K562 (cell line): ENCODE results near the gene GGA3. TPM values are rescaled to one million over a fixed set of nuclear protein-coding genes. Genes with fewer than 3 reads are reported as not detected.

Experiments used
- ATAC-seq: fragments of 200-7000 bp; cut with Tn5 transposase; 3 replicates; pipeline ENCODE4 v1.9.1; 2020; ENCODE audit warnings: moderate library complexity
- BruUV-seq: library from RNA; stranded (reverse); fragments of 400-500 nt; replicated peaks from 2 replicates; lab custom pipeline; 2021; lab: Mats Ljungman, UMichigan
- CTCF ChIA-PET: fragments of 300-600 bp; formaldehyde crosslinking; extraction: SDS; loops from one replicate; lab custom pipeline; 2021; ENCODE audit warnings: low intra/inter-chr PET ratio; lab: Yijun Ruan, JAX
- POLR2A ChIA-PET: fragments of 300-600, 350-650 bp; sonication (Branson Sonifier 250); formaldehyde crosslinking; extraction: SDS; loops from one replicate; lab custom pipeline; 2021; ENCODE audit warnings: antibody characterized with exemption, inconsistent platforms; lab: Yijun Ruan, JAX
- DNase-seq, 4 experiments: peaks; one replicate each; pipeline versions ENCODE4 v3.0.0 to v3.0.0-alpha.2; 2011 to 2018; ENCODE audit warnings: low spot score in 3 of 4, mixed read lengths in 3 of 4; ENCODE audit errors: extremely low read depth in 1 of 4
- FAIRE-seq: peaks from 2 replicates; lab custom pipeline; 2011; peaks lifted over from hg19 to GRCh38; lab: Jason Lieb, UNC
- H2AFZ ChIP-seq: 2 replicates; pipeline ENCODE4 v1.6.0; 2011; ENCODE audit warnings: low read depth, low read length, control low read depth, inconsistent platforms
- H3K27ac ChIP-seq: fragments of 200-600 bp; 3 replicates; pipeline ENCODE4 v1.8.0; 2011; ENCODE audit warnings: low read depth, mild to moderate bottlenecking, control low read depth, inconsistent platforms, low read length, moderate library complexity, mixed read lengths; ENCODE audit errors: extremely low read depth
- H3K27me3 ChIP-seq, 2 experiments: fragments of 300-600 bp in 1 of 2; 2 replicates in 1 of 2; 3 replicates in 1 of 2; pipeline versions ENCODE4 v1.6.0 to v1.8.0; 2011; ENCODE audit warnings: inconsistent platforms in 2 of 2, low read length in 2 of 2, mild to moderate bottlenecking in 1 of 2, mixed read lengths in 1 of 2, moderate library complexity in 1 of 2; ENCODE audit not compliant: control insufficient read depth in 2 of 2, insufficient read depth in 2 of 2
- H3K36me3 ChIP-seq: fragments of 300-600 bp; 3 replicates; pipeline ENCODE4 v1.8.0; 2011; ENCODE audit warnings: mild to moderate bottlenecking, low read length, inconsistent platforms; ENCODE audit not compliant: control insufficient read depth, insufficient read depth
- H3K4me1 ChIP-seq, 2 experiments: fragments of 200-600 bp in 1 of 2; replicated peaks in 1 of 2; 2 replicates in 1 of 2; 3 replicates in 1 of 2; pipeline versions ENCODE4 v1.5.1 to v1.8.0; 2011; ENCODE audit warnings: inconsistent platforms in 2 of 2, low read length in 2 of 2, mild to moderate bottlenecking in 1 of 2, mixed read lengths in 1 of 2, moderate library complexity in 1 of 2; ENCODE audit not compliant: control insufficient read depth in 2 of 2, insufficient read depth in 2 of 2
- H3K4me2 ChIP-seq: 2 replicates; pipeline ENCODE4 v1.6.1; 2011; ENCODE audit warnings: low read length, control low read depth, inconsistent platforms, mixed read lengths; ENCODE audit not compliant: insufficient read depth
- H3K4me3 ChIP-seq: fragments of 200-600 bp; sonication (generic), shearing (Covaris generic); 2 replicates; pipeline ENCODE4 v1.5.1; 2016; ENCODE audit warnings: control low read depth, inconsistent platforms
- H3K79me2 ChIP-seq: fragments of 200-600 bp; 3 replicates; pipeline ENCODE4 v1.8.0; 2011; ENCODE audit warnings: low read length, inconsistent platforms; ENCODE audit not compliant: control insufficient read depth, insufficient read depth
- H3K9ac ChIP-seq, 2 experiments: 2 replicates each; pipeline versions ENCODE4 v1.6.0 to v1.6.1; 2011; ENCODE audit warnings: low read depth in 2 of 2, low read length in 2 of 2, control low read depth in 1 of 2, inconsistent platforms in 1 of 2, mild to moderate bottlenecking in 1 of 2, mixed read lengths in 1 of 2; ENCODE audit not compliant: insufficient read depth in 1 of 2
- H3K9me1 ChIP-seq: one replicate; pipeline ENCODE4 v1.6.0; 2011; ENCODE audit warnings: inconsistent platforms, mild to moderate bottlenecking, low read length, moderate library complexity; ENCODE audit not compliant: control insufficient read depth, insufficient read depth
- H3K9me3 ChIP-seq: replicated peaks from 2 replicates; pipeline ENCODE4 v1.5.1; 2011; ENCODE audit warnings: low read depth, low read length, inconsistent platforms; ENCODE audit not compliant: control insufficient read depth, insufficient read depth
- H4K20me1 ChIP-seq: replicated peaks from 2 replicates; pipeline ENCODE4 v1.6.1; 2011; ENCODE audit warnings: low read length, inconsistent platforms, mixed read lengths; ENCODE audit not compliant: control insufficient read depth, insufficient read depth
- ATF1 ChIP-seq, 2 experiments: fragments of 450-650 bp in 1 of 2; IDR thresholded peaks; 2 replicates each; pipeline ENCODE4 v1.6.1; 2016; ENCODE audit warnings: missing compliant biosample characterization in 1 of 2, missing genetic modification characterization in 1 of 2
- KDM4B ChIP-seq, 2 experiments: fragments of 450-650 bp in 1 of 2; sonication (generic) in 1 of 2; IDR thresholded peaks; 2 replicates each; pipeline ENCODE4 v1.6.1; 2016 to 2017; ENCODE audit warnings: borderline replicate concordance in 2 of 2, antibody characterized with exemption in 1 of 2, low read depth in 1 of 2, mild to moderate bottlenecking in 1 of 2
- POLR2H ChIP-seq: IDR thresholded peaks from 2 replicates; pipeline ENCODE4 v1.6.1; 2016; ENCODE audit warnings: missing genetic modification characterization, low read depth, mild to moderate bottlenecking, control low read depth, missing compliant biosample characterization, moderate library complexity
- PTTG1 ChIP-seq: fragments of 450-650 bp; IDR thresholded peaks from 2 replicates; pipeline ENCODE4 v1.6.1; 2016; ENCODE audit warnings: low read depth, mild to moderate bottlenecking, missing genetic modification characterization, missing compliant biosample characterization
- RAD21 ChIP-seq, 2 experiments: fragments of 250-450 bp in 1 of 2; fragments of 450-650 bp in 1 of 2; sonication (Bioruptor Pico) in 1 of 2; formaldehyde crosslinking in 1 of 2; IDR thresholded peaks in 1 of 2; conservative IDR thresholded peaks in 1 of 2; 2 replicates each; pipeline versions ENCODE4 v1.4.0 to v1.8.0; 2020 to 2022; ENCODE audit warnings: mild to moderate bottlenecking in 2 of 2, moderate library complexity in 1 of 2
- SMARCB1 ChIP-seq: IDR thresholded peaks from 2 replicates; pipeline ENCODE4 v1.6.1; 2011; ENCODE audit warnings: improper control_type of control experiment, low read depth; ENCODE audit not compliant: insufficient read length
- WGBS: fragments of 100-300 bp; shearing (Covaris generic); methylation state at CpG from one replicate; pipeline ENCODE4 v1.1.6; 2016; ENCODE audit warnings: low coverage, mixed read lengths; ENCODE audit not compliant: insufficient coverage; ENCODE audit errors: missing lambda C conversion rate; 5-methylcytosine and 5-hydroxymethylcytosine counted together
- in situ Hi-C: fragments of 300-500 bp; cut with MboI; formaldehyde crosslinking; loops from 4 replicates; pipeline ENCODE4 v1.15.0; 2018; ENCODE audit warnings: inconsistent platforms, mixed read lengths
- intact Hi-C: fragments of 100-400 bp; cut with micrococcal nuclease; formaldehyde crosslinking; loops from 2 replicates; pipeline ENCODE4 v1.14.2; 2022
- polyA plus RNA-seq, 8 experiments: library from polyadenylated mRNA; depleted of rRNA in 4 of 8; stranded (reverse) in 5 of 8; unstranded in 3 of 8; fragments of >200 nt; fragmentation: Nextera tagmentation in 2 of 8; fragmentation: Illumina TruSeq in 1 of 8; extraction: Ambion mirVana in 2 of 8; extraction: Trizol in 1 of 8; gene quantifications; 2 replicates each; pipeline versions ENCODE4 v1.2.1 to v1.2.3, GENCODE V29; 2011 to 2014; ENCODE audit warnings: inconsistent platforms in 1 of 8, missing spikeins in 1 of 8
- total RNA-seq, 7 experiments: library from RNA; depleted of rRNA in 6 of 7; stranded (reverse); fragments of >200 nt in 6 of 7; fragmentation: Illumina TruSeq in 2 of 7; extraction: Trizol in 2 of 7; gene quantifications; 2 replicates each; pipeline versions ENCODE4 v1.2.1 to v1.2.3, GENCODE V29; 2011 to 2021; ENCODE audit warnings: low replicate concordance in 1 of 7
- TF ChIP-seq, protein P1 (sequence below): fragments of 250-450 bp; sonication (Bioruptor Pico); IDR thresholded peaks from 2 replicates; pipeline ENCODE4 v1.5.0; 2021
- TF ChIP-seq, protein P2 (sequence below), 2 experiments: fragments of 450-650 bp; formaldehyde crosslinking in 1 of 2; IDR thresholded peaks; 2 replicates each; pipeline versions ENCODE4 v1.4.0 to v1.6.1; 2014 to 2020; ENCODE audit warnings: mild to moderate bottlenecking in 2 of 2, borderline replicate concordance in 1 of 2, low read depth in 1 of 2
- TF ChIP-seq, protein P3 (sequence below): fragments of 450-650 bp; formaldehyde crosslinking; IDR thresholded peaks from 2 replicates; pipeline ENCODE4 v1.4.0; 2020; ENCODE audit warnings: mild to moderate bottlenecking, mixed read lengths

Gene GGA3
- total and polyA plus RNA-seq, 9 of the 15 experiments (the other 6 are each of a cell fraction or from before 2014, with no cell fraction given): 5.7 to 64.9 (median 25.4) TPM

DNA sequence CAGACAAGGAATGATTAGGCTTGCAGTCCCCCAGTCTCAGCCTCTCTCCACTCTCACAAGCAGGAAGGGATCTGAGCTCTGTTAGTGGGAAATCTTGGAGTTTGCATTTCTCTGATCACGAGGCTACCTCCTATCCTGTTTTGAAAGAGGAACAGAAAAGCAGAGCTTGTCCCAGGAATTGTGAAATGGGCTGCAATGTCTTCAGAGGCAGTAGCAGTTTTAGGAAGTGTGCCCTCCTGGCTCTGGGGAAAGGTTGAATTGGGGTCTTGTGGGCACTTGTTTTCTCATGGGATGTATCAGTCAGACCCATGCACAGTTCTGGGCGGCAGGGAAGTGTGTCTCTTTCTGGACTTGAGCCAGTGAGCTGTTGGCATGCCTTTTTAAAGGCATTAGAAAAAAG, 33.1 kb downstream of the GGA3 start (continued):
- TF ChIP-seq POLR2H (tag) (no peak), PTTG1 (no peak)
- TF ChIP-seq, protein P1, sequence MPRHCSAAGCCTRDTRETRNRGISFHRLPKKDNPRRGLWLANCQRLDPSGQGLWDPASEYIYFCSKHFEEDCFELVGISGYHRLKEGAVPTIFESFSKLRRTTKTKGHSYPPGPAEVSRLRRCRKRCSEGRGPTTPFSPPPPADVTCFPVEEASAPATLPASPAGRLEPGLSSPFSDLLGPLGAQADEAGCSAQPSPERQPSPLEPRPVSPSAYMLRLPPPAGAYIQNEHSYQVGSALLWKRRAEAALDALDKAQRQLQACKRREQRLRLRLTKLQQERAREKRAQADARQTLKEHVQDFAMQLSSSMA (CRISPR knock-in tag): no peak

DNA sequence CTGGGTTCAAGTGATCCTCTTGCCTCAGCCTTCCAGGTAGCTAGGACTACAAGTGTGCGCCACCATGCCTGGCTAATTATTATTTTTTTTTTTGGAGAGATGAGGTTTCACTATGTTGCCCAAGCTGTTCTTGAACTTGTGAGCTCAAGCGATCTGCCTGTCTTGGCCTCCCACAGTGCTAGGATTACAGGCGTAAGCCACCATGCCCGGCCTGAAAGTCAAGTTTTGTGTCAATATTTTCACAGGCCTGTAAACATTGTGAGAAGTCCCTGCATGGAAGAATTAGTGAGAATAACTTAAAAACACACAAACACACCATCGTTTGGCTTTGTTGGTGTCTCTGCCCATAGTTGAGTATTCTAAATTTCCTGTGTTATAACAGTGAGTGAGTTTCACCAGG, 33.7 kb downstream of the GGA3 start:
- ChIA-PET CTCF (interaction anchor here (0.7 kb wide), 1 partner anchor 266 kb away, joined by 3 read pairs; no protein-coding TSS in a partner anchor), POLR2A (interaction anchor here (0.7 to 4.4 kb wide), 4 partner anchors 10 to 89 kb away, joined by 3 to 38 read pairs (median 12); no protein-coding TSS in a partner anchor)
- no peak overlapping the region for H2AFZ ChIP-seq
- H3K4me2 ChIP-seq: no peak overlapping the region
- H3K27ac ChIP-seq: no peak overlapping the region
- no peak overlapping the region for H3K9ac ChIP-seq
- no TSS peak for BruUV-seq
- no peak overlapping the region for H3K4me3 ChIP-seq
- no peaks in the 10 kb centered on the region for H3K79me2 ChIP-seq
- no peaks in the 10 kb centered on the region for H4K20me1 ChIP-seq
- no peaks in the 10 kb centered on the region for H3K9me1 ChIP-seq
- peaks cover 89% of the 10 kb centered on the region for H3K36me3 ChIP-seq
- H3K9me3 ChIP-seq: no peaks in the 10 kb centered on the region
- ATAC-seq (no peak), DNase-seq (no peak), FAIRE-seq (no peak)
- WGBS: 93% methylated on average over 5 of the region's 5 CpGs
- intact Hi-C loops (no loop called here), in situ Hi-C loops (no loop called here)
- H3K4me1 ChIP-seq: no peaks in the 10 kb centered on the region
- H3K27me3 ChIP-seq: no peaks in the 10 kb centered on the region
- TF ChIP-seq, protein P2, sequence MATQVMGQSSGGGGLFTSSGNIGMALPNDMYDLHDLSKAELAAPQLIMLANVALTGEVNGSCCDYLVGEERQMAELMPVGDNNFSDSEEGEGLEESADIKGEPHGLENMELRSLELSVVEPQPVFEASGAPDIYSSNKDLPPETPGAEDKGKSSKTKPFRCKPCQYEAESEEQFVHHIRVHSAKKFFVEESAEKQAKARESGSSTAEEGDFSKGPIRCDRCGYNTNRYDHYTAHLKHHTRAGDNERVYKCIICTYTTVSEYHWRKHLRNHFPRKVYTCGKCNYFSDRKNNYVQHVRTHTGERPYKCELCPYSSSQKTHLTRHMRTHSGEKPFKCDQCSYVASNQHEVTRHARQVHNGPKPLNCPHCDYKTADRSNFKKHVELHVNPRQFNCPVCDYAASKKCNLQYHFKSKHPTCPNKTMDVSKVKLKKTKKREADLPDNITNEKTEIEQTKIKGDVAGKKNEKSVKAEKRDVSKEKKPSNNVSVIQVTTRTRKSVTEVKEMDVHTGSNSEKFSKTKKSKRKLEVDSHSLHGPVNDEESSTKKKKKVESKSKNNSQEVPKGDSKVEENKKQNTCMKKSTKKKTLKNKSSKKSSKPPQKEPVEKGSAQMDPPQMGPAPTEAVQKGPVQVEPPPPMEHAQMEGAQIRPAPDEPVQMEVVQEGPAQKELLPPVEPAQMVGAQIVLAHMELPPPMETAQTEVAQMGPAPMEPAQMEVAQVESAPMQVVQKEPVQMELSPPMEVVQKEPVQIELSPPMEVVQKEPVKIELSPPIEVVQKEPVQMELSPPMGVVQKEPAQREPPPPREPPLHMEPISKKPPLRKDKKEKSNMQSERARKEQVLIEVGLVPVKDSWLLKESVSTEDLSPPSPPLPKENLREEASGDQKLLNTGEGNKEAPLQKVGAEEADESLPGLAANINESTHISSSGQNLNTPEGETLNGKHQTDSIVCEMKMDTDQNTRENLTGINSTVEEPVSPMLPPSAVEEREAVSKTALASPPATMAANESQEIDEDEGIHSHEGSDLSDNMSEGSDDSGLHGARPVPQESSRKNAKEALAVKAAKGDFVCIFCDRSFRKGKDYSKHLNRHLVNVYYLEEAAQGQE (IDR thresholded peaks at IDR 0.05; ENCODE audit: borderline replicate concordance): no peak
- TF ChIP-seq, protein P2 (CRISPR knock-in tag; IDR thresholded peaks at IDR 0.05; ENCODE audit: low read depth): no peak
- TF ChIP-seq, protein P3, sequence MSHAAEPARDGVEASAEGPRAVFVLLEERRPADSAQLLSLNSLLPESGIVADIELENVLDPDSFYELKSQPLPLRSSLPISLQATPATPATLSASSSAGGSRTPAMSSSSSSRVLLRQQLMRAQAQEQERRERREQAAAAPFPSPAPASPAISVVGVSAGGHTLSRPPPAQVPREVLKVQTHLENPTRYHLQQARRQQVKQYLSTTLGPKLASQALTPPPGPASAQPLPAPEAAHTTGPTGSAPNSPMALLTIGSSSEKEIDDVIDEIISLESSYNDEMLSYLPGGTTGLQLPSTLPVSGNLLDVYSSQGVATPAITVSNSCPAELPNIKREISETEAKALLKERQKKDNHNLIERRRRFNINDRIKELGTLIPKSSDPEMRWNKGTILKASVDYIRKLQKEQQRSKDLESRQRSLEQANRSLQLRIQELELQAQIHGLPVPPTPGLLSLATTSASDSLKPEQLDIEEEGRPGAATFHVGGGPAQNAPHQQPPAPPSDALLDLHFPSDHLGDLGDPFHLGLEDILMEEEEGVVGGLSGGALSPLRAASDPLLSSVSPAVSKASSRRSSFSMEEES: no peak
- TF ChIP-seq SMARCB1: no peak
- TF ChIP-seq KDM4B (IDR thresholded peaks at IDR 0.05; ENCODE audit: borderline replicate concordance in 2 of 2, low read depth in 1 of 2): no peak
- TF ChIP-seq ATF1 (CRISPR knock-in tag; IDR thresholded peaks at IDR 0.05): no peak
- TF ChIP-seq ATF1 (tag; IDR thresholded peaks at IDR 0.05): no peak
- no peak for TF ChIP-seq RAD21 (CRISPR knock-in tag; conservative IDR thresholded peaks at IDR 0.05 in 1 of 2, IDR thresholded peaks at IDR 0.05 in 1 of 2)
